Measurements from ENCODE around the gene ATF4. TPM values are rescaled to one million over a fixed set of nuclear protein-coding genes. Genes with fewer than 3 reads are reported as not detected.
A peak's percentile ranks its signal among the peaks of the same experiment; 100 is the strongest.

Gene ATF4
- total RNA-seq, 1 donor from 2014 or later, result 327 TPM

- H3K4me1 ChIP-seq, result peaks cover 3% of the 10 kb centered on the region
- no peak for TF ChIP-seq CTCF (IDR thresholded peaks at IDR 0.05)
- intact Hi-C loops (cut with DNase I), result no loop called here
- no peak for ATAC-seq
- H3K27me3 ChIP-seq, result no peaks in the 10 kb centered on the region
- H3K36me3 ChIP-seq, result no peaks in the 10 kb centered on the region
- H3K4me3 ChIP-seq, result no peak overlapping the region
- peak; percentile 64 for DNase-seq
- no peak overlapping the region for H3K27ac ChIP-seq
- no peaks in the 10 kb centered on the region for H3K9me3 ChIP-seq
These were observed 33.2 kb upstream of the ATF4 start for GRCh38 chr22:39486951-39487825.

DNA sequence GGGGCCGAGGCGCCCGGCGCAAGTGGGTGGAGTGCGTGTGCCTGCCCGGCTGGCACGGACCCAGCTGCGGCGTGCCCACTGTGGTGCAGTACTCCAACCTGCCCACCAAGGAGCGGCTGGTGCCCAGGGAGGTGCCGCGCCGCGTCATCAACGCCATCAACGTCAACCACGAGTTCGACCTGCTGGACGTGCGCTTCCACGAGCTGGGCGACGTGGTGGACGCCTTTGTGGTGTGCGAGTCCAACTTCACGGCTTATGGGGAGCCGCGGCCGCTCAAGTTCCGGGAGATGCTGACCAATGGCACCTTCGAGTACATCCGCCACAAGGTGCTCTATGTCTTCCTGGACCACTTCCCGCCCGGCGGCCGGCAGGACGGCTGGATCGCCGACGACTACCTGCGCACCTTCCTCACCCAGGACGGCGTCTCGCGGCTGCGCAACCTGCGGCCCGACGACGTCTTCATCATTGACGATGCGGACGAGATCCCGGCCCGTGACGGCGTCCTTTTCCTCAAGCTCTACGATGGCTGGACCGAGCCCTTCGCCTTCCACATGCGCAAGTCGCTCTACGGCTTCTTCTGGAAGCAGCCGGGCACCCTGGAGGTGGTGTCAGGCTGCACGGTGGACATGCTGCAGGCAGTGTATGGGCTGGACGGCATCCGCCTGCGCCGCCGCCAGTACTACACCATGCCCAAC is 32.4 kb upstream of the ATF4 start:
- no peaks in the 10 kb centered on the region for H3K36me3 ChIP-seq
- no peaks in the 10 kb centered on the region for H3K27me3 ChIP-seq
- TF ChIP-seq CTCF (IDR thresholded peaks at IDR 0.05), result no peak
- no peaks in the 10 kb centered on the region for H3K9me3 ChIP-seq
- H3K4me1 ChIP-seq, result peaks cover 3% of the 10 kb centered on the region
- DNase-seq (peak; percentile 63), ATAC-seq (no peak)
- H3K4me3 ChIP-seq, result no peak overlapping the region
- no peak overlapping the region for H3K27ac ChIP-seq
- intact Hi-C loops (cut with DNase I), result no loop called here

DNA sequence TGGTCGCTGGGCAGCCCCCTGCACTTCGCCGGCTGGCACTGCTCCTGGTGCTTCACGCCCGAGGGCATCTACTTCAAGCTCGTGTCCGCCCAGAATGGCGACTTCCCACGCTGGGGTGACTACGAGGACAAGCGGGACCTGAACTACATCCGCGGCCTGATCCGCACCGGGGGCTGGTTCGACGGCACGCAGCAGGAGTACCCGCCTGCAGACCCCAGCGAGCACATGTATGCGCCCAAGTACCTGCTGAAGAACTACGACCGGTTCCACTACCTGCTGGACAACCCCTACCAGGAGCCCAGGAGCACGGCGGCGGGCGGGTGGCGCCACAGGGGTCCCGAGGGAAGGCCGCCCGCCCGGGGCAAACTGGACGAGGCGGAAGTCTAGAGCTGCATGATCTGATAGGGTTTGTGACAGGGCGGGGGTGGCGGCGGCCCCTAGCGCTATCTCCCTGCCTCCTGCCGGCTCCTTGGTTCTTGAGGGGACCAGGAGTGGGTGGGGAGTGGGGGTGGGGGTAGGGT is 31.7 kb upstream of the ATF4 start:
- Histone ChIP-seq H3K9me3 (no peaks in the 10 kb centered on the region), H3K27me3 (no peaks in the 10 kb centered on the region), H3K4me3 (no peak overlapping the region), H3K27ac (no peak overlapping the region), H3K36me3 (no peaks in the 10 kb centered on the region), H3K4me1 (peaks cover 6% of the 10 kb centered on the region)
- intact Hi-C loops (cut with DNase I), result no loop called here
- no peak for TF ChIP-seq CTCF (IDR thresholded peaks at IDR 0.05)
- ATAC-seq (no peak), DNase-seq (peak; percentile 57)

DNA sequence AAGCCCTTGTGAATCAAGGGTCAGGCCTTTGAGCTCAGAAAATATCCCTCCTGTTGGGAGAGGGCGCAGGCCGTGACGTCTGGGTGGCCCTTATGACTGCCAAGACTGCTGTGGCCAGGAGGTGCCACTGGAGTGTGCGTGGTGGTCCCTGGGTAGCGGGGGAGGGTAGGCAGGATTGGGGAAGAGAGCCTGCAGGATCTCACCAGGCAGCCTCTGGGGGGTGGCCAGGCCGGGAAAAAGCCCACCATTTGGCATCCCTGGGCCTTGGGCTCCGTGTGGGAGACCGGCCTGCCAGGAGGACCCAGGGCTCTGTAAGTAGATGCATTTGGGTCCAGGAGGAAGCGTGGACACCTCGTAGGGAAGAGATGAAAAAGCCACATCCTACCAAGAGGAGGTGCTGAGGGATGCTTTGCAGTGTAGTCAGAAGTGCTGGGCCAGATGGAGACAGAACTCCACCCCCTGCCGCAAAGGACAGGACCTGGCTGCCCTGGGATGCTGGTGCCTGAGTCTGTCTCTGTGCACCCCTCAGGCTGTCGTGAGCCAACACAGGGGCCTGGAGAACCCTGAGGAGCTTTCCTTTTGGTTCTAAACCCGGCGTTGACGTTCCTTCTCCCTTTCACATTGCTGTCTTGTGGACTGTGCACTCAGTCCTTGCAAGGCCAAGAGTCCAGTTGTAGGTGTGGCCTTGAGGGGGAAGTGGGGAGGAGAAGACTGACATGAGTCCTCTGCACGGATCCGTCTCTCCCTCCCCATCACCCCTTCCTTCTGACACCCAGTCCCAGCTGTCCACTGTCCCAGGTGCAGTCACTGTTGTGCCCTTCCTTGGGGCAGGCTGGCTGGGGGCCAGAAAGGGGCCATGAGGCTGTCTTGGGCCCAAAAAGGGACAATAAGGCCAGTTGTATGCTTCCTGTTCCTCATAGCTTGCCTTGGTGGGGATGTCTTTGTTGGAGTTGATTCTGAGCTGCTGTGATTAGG is 31.0 kb upstream of the ATF4 start:
- H3K9me3 ChIP-seq, result no peaks in the 10 kb centered on the region

More for the DNA sequence above, 31.0 kb upstream of the ATF4 start:
- intact Hi-C loops (cut with DNase I), result no loop called here
- DNase-seq (peak; percentile 58), ATAC-seq (peak; percentile 40)
- Histone ChIP-seq H3K4me3 (no peak overlapping the region), H3K27ac (no peak overlapping the region), H3K27me3 (no peaks in the 10 kb centered on the region), H3K36me3 (no peaks in the 10 kb centered on the region), H3K4me1 (peaks cover 8% of the 10 kb centered on the region)
- TF ChIP-seq CTCF (IDR thresholded peaks at IDR 0.05), result no peak

Data from upper lobe of right lung (tissue), 1 donor.